ENCODE results near the gene BACH2. TPM values are rescaled to one million over a fixed set of nuclear protein-coding genes. Genes with fewer than 3 reads are reported as not detected.

Gene BACH2
- total and polyA plus RNA-seq, 2 of the 8 experiments (the other 6 are each of a cell fraction or from before 2014, with no cell fraction given): 1.9 to 5.9 TPM

- Histone ChIP-seq H2BK120ac (replicated peaks; ENCODE audit: low read depth, low read length) (no peak overlapping the region), H4K91ac (replicated peaks; ENCODE audit: insufficient read length, low read length) (no peak overlapping the region), H3K4me3 (ENCODE audit: extremely low read depth in 1 of 4, insufficient read depth in 2 of 4, low read depth in 3 of 4, low read length in 4 of 4) (no peak overlapping the region), H4K8ac (ENCODE audit: extremely low read depth, insufficient read depth, low read length) (no peak overlapping the region), H2BK20ac (ENCODE audit: low read length) (no peak overlapping the region), H3K79me1 (ENCODE audit: low read depth, low read length) (no peaks in the 10 kb centered on the region), H3K14ac (ENCODE audit: insufficient read length) (no peak overlapping the region), H3K9me3 (ENCODE audit: insufficient read depth in 2 of 2, low read depth in 1 of 2, low read length in 1 of 2) (no peaks in the 10 kb centered on the region), H3K79me2 (ENCODE audit: control insufficient read depth in 1 of 2, insufficient read depth in 2 of 2, low read length in 2 of 2) (no peaks in the 10 kb centered on the region), H2AFZ (ENCODE audit: low read length) (no peak overlapping the region), H2BK12ac (ENCODE audit: low read depth, low read length) (no peak overlapping the region), H3K36me3 (ENCODE audit: control insufficient read depth in 2 of 4, insufficient read depth in 4 of 4, low read length in 3 of 4) (no peaks in the 10 kb centered on the region), H3K23me2 (ENCODE audit: low read depth, low read length) (no peaks in the 10 kb centered on the region), H4K5ac (ENCODE audit: insufficient read length, low read depth, low read length) (no peak overlapping the region), H3K9ac (replicated peaks in 1 of 4; ENCODE audit: extremely low read depth in 1 of 4, low read depth in 3 of 4, low read length in 3 of 4) (no peak overlapping the region), H3K4me1 (replicated peaks in 1 of 4; ENCODE audit: control insufficient read depth in 3 of 4, insufficient read depth in 4 of 4, low read length in 3 of 4) (peaks cover 0 to 3% (median 1%) of the 10 kb centered on the region in 4 experiments; a peak in 2 of 7 replicates), H2AK5ac (ENCODE audit: low read depth, low read length) (no peak overlapping the region), H2BK5ac (ENCODE audit: low read depth, low read length) (no peak overlapping the region), H3K56ac (replicated peaks; ENCODE audit: insufficient read length, low read depth, low read length) (no peak overlapping the region), H3K18ac (ENCODE audit: extremely low read depth, low read length) (no peak overlapping the region), H3K23ac (ENCODE audit: insufficient read length) (no peak overlapping the region), H3K4me2 (ENCODE audit: insufficient read depth in 1 of 2, low read depth in 2 of 2, low read length in 2 of 2) (no peak overlapping the region), H3K27ac (ENCODE audit: low read depth, low read length) (no peak overlapping the region), H3K27me3 (replicated peaks in 1 of 4; ENCODE audit: control insufficient read depth in 3 of 4, extremely low read depth in 1 of 4, insufficient read depth in 3 of 4, low read length in 3 of 4) (no peaks in the 10 kb centered on the region), H4K20me1 (replicated peaks in 1 of 2; ENCODE audit: control insufficient read depth in 1 of 2, insufficient read depth in 2 of 2, low read length in 2 of 2) (no peaks in the 10 kb centered on the region), H2BK15ac (ENCODE audit: low read length) (no peak overlapping the region), H3K4ac (replicated peaks; ENCODE audit: insufficient read length, low read depth, low read length) (no peak overlapping the region)
- TF ChIP-seq NANOG (IDR thresholded peaks at IDR 0.05; ENCODE audit: insufficient read depth, low read depth, low read length, poor library complexity, severe bottlenecking) (no peak), CBX5 (IDR thresholded peaks at IDR 0.05; ENCODE audit: low read depth, low read length) (no peak), NRF1 (IDR thresholded peaks at IDR 0.05; ENCODE audit: low read depth, low read length) (no peak), CHD2 (IDR thresholded peaks at IDR 0.05; ENCODE audit: low read length) (no peak), KDM5A (IDR thresholded peaks at IDR 0.05; ENCODE audit: low read length) (no peak)
- POLR2A ChIA-PET (ENCODE audit: partially characterized antibody): interaction anchor here (0.9 kb wide), 1 partner anchor 13 kb away, joined by 3 read pairs; no protein-coding TSS in a partner anchor
- WGBS, 2 experiments (ENCODE audit: extremely low coverage in 1 of 2, insufficient coverage in 1 of 2, insufficient read length in 1 of 2, insufficient replicate concordance in 2 of 2, low coverage in 1 of 2, low lambda C conversion rate in 2 of 2, missing lambda C conversion rate in 1 of 2): 82% methylated on average over 1 of the region's 1 CpG; no CpG with 5 or more reads in 1 of the 2 experiments
- CTCF ChIA-PET (ENCODE audit: partially characterized antibody): interaction anchor here (2.4 kb wide), 1 partner anchor 20 kb away, joined by 6 read pairs; no protein-coding TSS in a partner anchor
- no peak for DNase-seq (ENCODE audit: low read depth in 1 of 2, low spot score in 2 of 2)
- no peak for FAIRE-seq
Measured at GRCh38 chr6:90231798-90232197, 64.8 kb downstream of the BACH2 start.
